ENCODE measurements around the gene AHSG.

The AHSG gene

GRCh38 chr3:186596568-186597287 lies 16.1 kb upstream of the AHSG start:
- Histone ChIP-seq H3K9ac (ENCODE audit: low read depth, low read length, poor library complexity, severe bottlenecking) (no peak overlapping the region), H3K9me2 (replicated peaks; ENCODE audit: low read depth, low read length) (no peaks in the 10 kb centered on the region), H3K4me1 (ENCODE audit: insufficient read depth, low read length, poor library complexity, severe bottlenecking) (no peaks in the 10 kb centered on the region), H3K27me3 (ENCODE audit: insufficient read depth, low read length, poor library complexity, severe bottlenecking) (no peaks in the 10 kb centered on the region), H3K9me3 (ENCODE audit: insufficient read depth, low read depth, low read length) (no peaks in the 10 kb centered on the region), H2AFZ (ENCODE audit: low read length) (no peak overlapping the region), H3K36me3 (ENCODE audit: insufficient read depth, low read length) (no peaks in the 10 kb centered on the region), H3K4me3 (ENCODE audit: low read length, poor library complexity, severe bottlenecking) (no peak overlapping the region), H3K79me2 (ENCODE audit: insufficient read depth, low read length) (no peaks in the 10 kb centered on the region), H3K4me2 (ENCODE audit: low read depth, low read length, poor library complexity, severe bottlenecking) (no peak overlapping the region), H3F3A (ENCODE audit: low read depth) (no peaks in the 10 kb centered on the region), H4K20me1 (ENCODE audit: insufficient read depth, low read length, poor library complexity, severe bottlenecking) (no peaks in the 10 kb centered on the region)
- no peak for TF ChIP-seq CTCF (conservative IDR thresholded peaks at IDR 0.05; ENCODE audit: low read length)
- TF ChIP-seq EZH2phosphoT487 (IDR thresholded peaks at IDR 0.05; ENCODE audit: borderline replicate concordance), result no peak

- Histone ChIP-seq H4K20me1 (ENCODE audit: insufficient read depth, low read length, poor library complexity, severe bottlenecking) (no peaks in the 10 kb centered on the region), H2AFZ (ENCODE audit: low read length) (no peak overlapping the region), H3K79me2 (ENCODE audit: insufficient read depth, low read length) (no peaks in the 10 kb centered on the region), H3F3A (ENCODE audit: low read depth) (no peaks in the 10 kb centered on the region), H3K9ac (ENCODE audit: low read depth, low read length, poor library complexity, severe bottlenecking) (no peak overlapping the region), H3K36me3 (ENCODE audit: insufficient read depth, low read length) (no peaks in the 10 kb centered on the region), H3K4me2 (ENCODE audit: low read depth, low read length, poor library complexity, severe bottlenecking) (no peak overlapping the region), H3K9me2 (replicated peaks; ENCODE audit: low read depth, low read length) (no peaks in the 10 kb centered on the region), H3K27me3 (ENCODE audit: insufficient read depth, low read length, poor library complexity, severe bottlenecking) (no peaks in the 10 kb centered on the region), H3K9me3 (ENCODE audit: insufficient read depth, low read depth, low read length) (no peaks in the 10 kb centered on the region), H3K4me3 (ENCODE audit: low read length, poor library complexity, severe bottlenecking) (no peak overlapping the region), H3K4me1 (ENCODE audit: insufficient read depth, low read length, poor library complexity, severe bottlenecking) (no peaks in the 10 kb centered on the region)
- TF ChIP-seq EZH2phosphoT487 (IDR thresholded peaks at IDR 0.05; ENCODE audit: borderline replicate concordance) (no peak), CTCF (conservative IDR thresholded peaks at IDR 0.05; ENCODE audit: low read length) (no peak)
Measured at GRCh38 chr3:186598108-186598784, 14.6 kb upstream of the AHSG start.

- H4K20me1 ChIP-seq (ENCODE audit: insufficient read depth, low read length, poor library complexity, severe bottlenecking), result no peaks in the 10 kb centered on the region
- H3K9me2 ChIP-seq (replicated peaks; ENCODE audit: low read depth, low read length), result no peaks in the 10 kb centered on the region
- TF ChIP-seq CTCF (conservative IDR thresholded peaks at IDR 0.05; ENCODE audit: low read length), result no peak
- no peak for TF ChIP-seq EZH2phosphoT487 (IDR thresholded peaks at IDR 0.05; ENCODE audit: borderline replicate concordance)
- H2AFZ ChIP-seq (ENCODE audit: low read length), result no peak overlapping the region
- no peak overlapping the region for H3K4me3 ChIP-seq (ENCODE audit: low read length, poor library complexity, severe bottlenecking)
- H3K79me2 ChIP-seq (ENCODE audit: insufficient read depth, low read length), result no peaks in the 10 kb centered on the region
- H3K36me3 ChIP-seq (ENCODE audit: insufficient read depth, low read length), result no peaks in the 10 kb centered on the region
- H3K9me3 ChIP-seq (ENCODE audit: insufficient read depth, low read depth, low read length), result no peaks in the 10 kb centered on the region
- no peak overlapping the region for H3K4me2 ChIP-seq (ENCODE audit: low read depth, low read length, poor library complexity, severe bottlenecking)
- H3K4me1 ChIP-seq (ENCODE audit: insufficient read depth, low read length, poor library complexity, severe bottlenecking), result no peaks in the 10 kb centered on the region
- no peaks in the 10 kb centered on the region for H3F3A ChIP-seq (ENCODE audit: low read depth)
- no peaks in the 10 kb centered on the region for H3K27me3 ChIP-seq (ENCODE audit: insufficient read depth, low read length, poor library complexity, severe bottlenecking)
- no peak overlapping the region for H3K9ac ChIP-seq (ENCODE audit: low read depth, low read length, poor library complexity, severe bottlenecking)
Measured at GRCh38 chr3:186598794-186599141, 14.1 kb upstream of the AHSG start.

Data from Loucy (cell line).